Neural cell (in vitro differentiated cells): ENCODE results near the gene ANKRD62. TPM values are rescaled to one million over a fixed set of nuclear protein-coding genes. Genes with fewer than 3 reads are reported as not detected.

ENCODE experiments used
- H2AFZ ChIP-seq: fragments of 200-600, 300-800 bp; sonication (generic), shearing (Covaris generic); 2 replicates; pipeline ENCODE4 v1.6.0; 2014; ENCODE audit warnings: low read depth, mild to moderate bottlenecking, antibody characterized with exemption, low read length, moderate library complexity
- H3F3A ChIP-seq: fragments of 200-600 bp; shearing (Covaris generic); 2 replicates; pipeline ENCODE4 v1.6.1; 2016; ENCODE audit warnings: mild to moderate bottlenecking, moderate library complexity, mixed read lengths, antibody characterized with exemption, low read length; ENCODE audit not compliant: insufficient read depth, poor library complexity, severe bottlenecking
- H3K27ac ChIP-seq: fragments of 200-600, 300-800 bp; sonication (generic), shearing (Covaris generic); 2 replicates; pipeline ENCODE4 v1.5.1; 2014; ENCODE audit warnings: mild to moderate bottlenecking, low read length, moderate library complexity
- H3K27me3 ChIP-seq: fragments of 300-800, 200-600 bp; sonication (generic), shearing (Covaris generic); 2 replicates; pipeline ENCODE4 v1.6.0; 2014; ENCODE audit warnings: mild to moderate bottlenecking, low read depth, low read length, moderate library complexity; ENCODE audit not compliant: insufficient read depth
- H3K36me3 ChIP-seq: fragments of 300-800, 200-600 bp; sonication (generic), shearing (Covaris generic); 2 replicates; pipeline ENCODE4 v1.5.1; 2014; ENCODE audit warnings: mild to moderate bottlenecking, antibody characterized with exemption, low read length, moderate library complexity; ENCODE audit not compliant: insufficient read depth
- H3K4me2 ChIP-seq: fragments of 300-800, 200-600 bp; sonication (generic), shearing (Covaris generic); 2 replicates; pipeline ENCODE4 v1.6.0; 2014; ENCODE audit warnings: mild to moderate bottlenecking, low read length
- H3K4me3 ChIP-seq: fragments of 300-800, 200-600 bp; sonication (generic), shearing (Covaris generic); 2 replicates; pipeline ENCODE4 v1.5.1; 2014; ENCODE audit warnings: mild to moderate bottlenecking, low read length, moderate library complexity
- H3K79me2 ChIP-seq: fragments of 200-600 bp; shearing (Covaris generic); replicated peaks from 2 replicates; pipeline ENCODE4 v1.6.0; 2014; ENCODE audit warnings: mild to moderate bottlenecking, low read length, moderate library complexity; ENCODE audit not compliant: insufficient read depth
- H3K9ac ChIP-seq: fragments of 300-800, 200-600 bp; sonication (generic), shearing (Covaris generic); 2 replicates; pipeline ENCODE4 v1.6.1; 2016; ENCODE audit warnings: mild to moderate bottlenecking, low read length, mixed read lengths
- H3K9me2 ChIP-seq: fragments of 200-600 bp; shearing (Covaris generic); 2 replicates; pipeline ENCODE4 v1.6.1; 2016; ENCODE audit warnings: mild to moderate bottlenecking, low read length, mixed read lengths; ENCODE audit not compliant: insufficient read depth
- H3K9me3 ChIP-seq: fragments of 200-600, 300-800 bp; sonication (generic), shearing (Covaris generic); 2 replicates; pipeline ENCODE4 v1.6.1; 2016; ENCODE audit warnings: mild to moderate bottlenecking, mixed run types, low read length, moderate library complexity, mixed read lengths
- H4K20me1 ChIP-seq: fragments of 200-600 bp; shearing (Covaris generic); 2 replicates; pipeline ENCODE4 v1.6.1; 2016; ENCODE audit warnings: mild to moderate bottlenecking, mixed run types; ENCODE audit not compliant: insufficient read depth
- CTCF ChIP-seq: fragments of 450-650 bp; IDR thresholded peaks from 2 replicates; pipeline ENCODE4 v1.5.1; 2014; ENCODE audit warnings: antibody characterized with exemption, mild to moderate bottlenecking, moderate library complexity; ENCODE audit not compliant: poor library complexity, severe bottlenecking
- EP300 ChIP-seq: fragments of 450-650 bp; conservative IDR thresholded peaks from 2 replicates; pipeline ENCODE4 v1.6.1; 2014; ENCODE audit warnings: antibody characterized with exemption, mild to moderate bottlenecking, moderate library complexity; ENCODE audit not compliant: poor library complexity, severe bottlenecking
- EZH2 ChIP-seq: fragments of 200-600, 300-800 bp; shearing (Covaris generic), sonication (generic); IDR thresholded peaks from 2 replicates; pipeline ENCODE4 v1.6.1; 2014; ENCODE audit warnings: antibody characterized with exemption, low read length, borderline replicate concordance, mild to moderate bottlenecking; ENCODE audit not compliant: insufficient read depth, poor library complexity, severe bottlenecking
- MXI1 ChIP-seq: fragments of 450-650 bp; conservative IDR thresholded peaks from 2 replicates; pipeline ENCODE4 v1.6.1; 2014; ENCODE audit warnings: antibody characterized with exemption, mild to moderate bottlenecking; ENCODE audit not compliant: poor library complexity, severe bottlenecking
- POLR2AphosphoS5 ChIP-seq: IDR thresholded peaks from 2 replicates; pipeline ENCODE4 v1.6.1; 2012
- RAD21 ChIP-seq: fragments of 450-650 bp; conservative IDR thresholded peaks from 2 replicates; pipeline ENCODE4 v1.6.1; 2014; ENCODE audit warnings: antibody characterized with exemption, mild to moderate bottlenecking, moderate library complexity
- REST ChIP-seq: IDR thresholded peaks from 2 replicates; pipeline ENCODE4 v1.6.1; 2012; ENCODE audit warnings: borderline replicate concordance
- SMC3 ChIP-seq: fragments of 450-650 bp; conservative IDR thresholded peaks from 2 replicates; pipeline ENCODE4 v1.6.1; 2014; ENCODE audit warnings: antibody characterized with exemption, mild to moderate bottlenecking, moderate library complexity; ENCODE audit not compliant: poor library complexity
- TAF1 ChIP-seq: IDR thresholded peaks from 2 replicates; pipeline ENCODE4 v1.6.1; 2012; ENCODE audit warnings: low read depth
- polyA plus RNA-seq: library from polyadenylated mRNA; depleted of rRNA; stranded (reverse); fragments of >200 nt; gene quantifications from 2 replicates; pipeline ENCODE4 v1.2.3, GENCODE V29; 2014

The ANKRD62 gene
- polyA plus RNA-seq, 1 donor from 2014 or later, result not detected

- TF ChIP-seq REST (no peak), SMC3 (no peak), TAF1 (no peak), EZH2 (no peak), RAD21 (no peak)
These were observed 1.0 kb upstream of the ANKRD62 start for GRCh38 chr18:12092398-12093229.

GRCh38 chr18:12098374-12098773, 4.7 kb downstream of the ANKRD62 start:
- Histone ChIP-seq H2AFZ (no peak overlapping the region), H3K4me2 (no peak overlapping the region), H3K9me2 (no peaks in the 10 kb centered on the region), H3K36me3 (no peaks in the 10 kb centered on the region), H3K27ac (no peak overlapping the region), H3K4me3 (no peak overlapping the region), H3K9me3 (no peaks in the 10 kb centered on the region), H3K79me2 (no peaks in the 10 kb centered on the region), H4K20me1 (no peaks in the 10 kb centered on the region), H3K27me3 (no peaks in the 10 kb centered on the region), H3K9ac (no peak overlapping the region), H3F3A (no peaks in the 10 kb centered on the region)
- TF ChIP-seq EZH2 (no peak), POLR2AphosphoS5 (no peak), SMC3 (no peak), REST (no peak), TAF1 (no peak), CTCF (no peak), EP300 (no peak), MXI1 (no peak), RAD21 (no peak)

More at GRCh38 chr18:12092398-12093229, 1.0 kb upstream of the ANKRD62 start:
- Histone ChIP-seq H3K36me3 (no peaks in the 10 kb centered on the region), H3K4me3 (no peak overlapping the region), H3K4me2 (no peak overlapping the region), H3K79me2 (no peaks in the 10 kb centered on the region), H2AFZ (no peak overlapping the region), H3K9me3 (no peaks in the 10 kb centered on the region), H3F3A (no peaks in the 10 kb centered on the region), H3K27me3 (no peaks in the 10 kb centered on the region), H4K20me1 (no peaks in the 10 kb centered on the region), H3K27ac (no peak overlapping the region), H3K9ac (no peak overlapping the region), H3K9me2 (no peaks in the 10 kb centered on the region)
